HUDEP-2 (cell line): ENCODE measurements around the gene PCBP3.
"Not testable (repeated sequence)": the region's sequence is repeated elsewhere in the genome, so short reads cannot be mapped to it uniquely, and the experiment has no call there.

Experiments
- DNase-seq, 76 experiments: peaks; one replicate each; lab custom pipeline; 2025; ENCODE audit not compliant: unreplicated experiment in 76 of 76; lab: John Stamatoyannopoulos, UW

The PCBP3 gene

DNA sequence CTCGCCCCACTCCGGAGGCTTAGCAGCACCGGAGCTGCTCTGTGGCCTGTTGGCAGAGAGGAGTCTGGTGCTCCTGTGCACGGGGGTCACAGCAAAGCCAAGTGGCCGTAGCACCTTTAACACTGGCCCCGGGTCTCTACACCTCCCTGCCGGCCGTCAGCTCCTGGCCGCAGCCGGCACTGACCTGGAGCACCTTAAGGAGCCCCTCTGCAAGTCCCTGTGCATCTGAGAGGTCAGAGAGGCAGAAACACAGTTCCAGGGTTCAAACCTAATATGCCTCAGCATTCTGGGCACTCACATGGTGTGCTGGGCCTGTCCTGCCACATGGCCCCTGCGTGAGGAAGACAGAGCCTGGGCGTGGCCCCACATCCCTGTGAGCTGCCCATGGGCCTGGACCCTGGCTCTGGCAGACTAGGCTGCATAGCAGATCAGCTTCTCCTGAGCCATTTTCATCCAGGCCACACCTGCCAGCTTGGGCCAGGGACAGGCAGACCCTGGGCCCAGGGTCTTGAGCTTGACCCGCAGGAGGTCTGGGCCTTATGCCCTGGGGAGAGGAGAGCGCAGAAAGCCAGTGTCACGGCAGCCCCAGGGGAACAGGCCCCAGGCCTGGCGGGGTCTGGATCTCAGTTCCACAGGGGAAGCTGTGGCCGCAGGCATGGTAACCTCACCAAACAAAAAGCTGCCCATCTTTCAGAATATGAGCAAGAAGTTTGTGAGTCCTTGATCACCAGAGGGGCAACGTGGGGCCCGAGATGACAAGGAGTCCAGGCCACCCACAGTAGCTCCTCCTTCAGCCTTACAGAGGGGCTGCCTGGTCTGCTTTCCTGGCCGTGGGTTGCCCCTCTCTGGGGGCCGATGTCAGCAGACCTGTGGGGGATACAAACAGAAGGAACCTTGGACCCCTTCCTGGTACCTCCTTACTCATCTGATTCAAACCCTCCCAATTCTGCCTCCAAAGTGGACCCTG is 192.1 kb downstream of the PCBP3 start:
- no peak for DNase-seq

DNA sequence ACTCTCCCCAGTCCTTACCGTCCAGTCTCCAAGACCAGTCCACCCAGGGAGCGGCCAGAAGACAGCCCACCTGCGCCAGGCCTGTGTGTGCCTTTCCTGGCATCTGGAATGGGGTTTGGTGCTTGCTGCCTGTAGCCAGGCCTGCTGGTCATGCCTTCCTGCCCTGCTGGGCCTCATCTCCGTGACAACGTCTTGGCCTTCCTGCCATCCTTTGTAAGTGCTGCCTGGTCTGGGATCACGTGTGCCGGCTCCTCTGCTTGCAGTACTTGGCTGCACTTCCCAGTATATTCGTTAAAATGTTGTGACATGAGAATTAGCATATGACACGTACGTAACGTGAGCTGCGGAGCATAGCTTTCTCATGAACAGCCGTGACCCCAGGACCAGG is 192.7 kb downstream of the PCBP3 start:
- DNase-seq = no peak

DNA sequence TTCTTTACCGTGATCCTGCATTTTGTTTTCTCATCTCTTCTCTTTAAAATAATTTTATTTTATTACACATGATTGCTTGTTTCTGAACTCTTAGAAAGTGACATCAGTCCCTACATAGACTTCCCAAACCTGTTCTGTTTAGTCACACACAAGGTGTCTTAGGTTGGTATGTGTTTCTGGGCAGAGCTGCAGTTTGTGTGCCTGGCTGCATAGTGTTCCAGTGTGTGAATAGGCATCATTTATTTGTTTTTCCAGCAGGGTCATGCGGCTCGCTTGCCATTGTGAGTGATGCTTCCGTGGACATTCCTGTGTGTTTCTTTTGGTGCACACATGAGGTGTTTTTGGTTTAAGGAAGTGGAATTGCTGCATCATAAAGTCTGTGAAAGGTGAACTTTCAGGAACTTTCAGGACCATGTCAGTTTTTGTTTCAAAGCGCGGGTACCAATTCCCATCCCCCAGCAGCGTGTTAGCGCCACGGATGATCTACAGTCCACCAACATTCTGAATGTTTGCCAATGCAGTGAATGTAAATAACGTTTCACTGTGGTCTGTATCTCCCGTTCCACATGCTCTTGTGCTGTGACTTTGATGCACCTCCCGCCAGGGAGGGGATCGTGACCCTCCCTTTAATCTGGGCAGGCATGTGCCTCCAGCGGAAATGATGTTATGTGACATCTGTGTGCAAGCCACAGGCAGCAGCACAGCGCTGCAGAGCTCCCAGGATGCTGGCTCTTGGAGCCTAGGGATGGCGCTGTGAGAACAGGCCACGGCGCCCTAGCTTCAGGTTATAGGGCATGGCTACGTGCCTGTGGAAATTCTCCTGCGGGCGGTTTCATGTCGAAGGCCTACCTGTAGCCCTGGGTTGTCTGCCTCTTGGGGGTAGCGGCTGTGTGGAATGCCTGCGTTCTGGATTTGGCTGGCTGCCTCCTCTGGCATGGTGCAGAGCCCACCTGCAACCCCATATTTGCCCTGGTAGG is 193.5 kb downstream of the PCBP3 start:
- no peak for DNase-seq

- DNase-seq = no peak
Measured at GRCh38 chr21:45837936-45838335, 194.4 kb downstream of the PCBP3 start.

GRCh38 chr21:45838634-45839033 is 195.1 kb downstream of the PCBP3 start:
- no peak for DNase-seq

DNA sequence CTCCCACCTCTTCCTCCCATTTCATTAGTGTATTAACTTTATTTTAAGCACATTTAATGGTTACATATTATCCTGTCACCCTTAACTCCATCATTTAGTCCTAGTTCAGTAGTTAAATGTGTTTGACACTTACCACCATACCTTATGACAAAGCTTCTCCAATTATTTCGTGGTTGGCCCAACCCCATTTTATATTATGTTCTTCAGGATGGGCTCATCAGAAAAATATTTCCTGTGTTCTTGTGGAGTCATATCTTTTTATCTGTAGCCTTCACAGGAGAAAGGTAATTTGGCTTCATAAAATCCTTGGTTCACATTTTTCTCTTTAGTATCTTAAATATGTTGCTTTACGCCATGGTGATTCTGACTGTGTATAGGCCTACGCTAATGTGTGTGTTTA is 195.7 kb downstream of the PCBP3 start:
- no peak for DNase-seq

DNA sequence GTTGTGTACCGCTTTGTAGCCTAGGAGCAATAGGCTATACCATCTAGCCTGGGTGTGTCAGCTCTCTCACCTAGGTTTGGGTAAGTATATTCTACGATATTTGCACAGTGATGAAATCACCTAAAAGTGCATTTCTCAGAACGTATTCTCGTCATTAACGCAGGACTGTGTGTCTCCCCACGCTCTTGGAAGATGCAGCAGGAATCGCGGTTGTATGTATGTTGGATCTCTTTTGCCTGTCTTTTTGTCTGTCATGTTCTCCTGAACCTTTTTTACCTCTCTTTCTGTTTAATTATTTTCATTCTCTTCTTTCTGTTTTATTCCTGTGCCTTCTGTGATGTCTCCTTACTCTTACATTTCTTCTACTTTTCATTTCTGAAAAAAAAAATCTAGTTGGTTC is 197.5 kb downstream of the PCBP3 start:
- no peak for DNase-seq

- DNase-seq = no peak
Measured at GRCh38 chr21:45843426-45843825, 199.9 kb downstream of the PCBP3 start.

DNA sequence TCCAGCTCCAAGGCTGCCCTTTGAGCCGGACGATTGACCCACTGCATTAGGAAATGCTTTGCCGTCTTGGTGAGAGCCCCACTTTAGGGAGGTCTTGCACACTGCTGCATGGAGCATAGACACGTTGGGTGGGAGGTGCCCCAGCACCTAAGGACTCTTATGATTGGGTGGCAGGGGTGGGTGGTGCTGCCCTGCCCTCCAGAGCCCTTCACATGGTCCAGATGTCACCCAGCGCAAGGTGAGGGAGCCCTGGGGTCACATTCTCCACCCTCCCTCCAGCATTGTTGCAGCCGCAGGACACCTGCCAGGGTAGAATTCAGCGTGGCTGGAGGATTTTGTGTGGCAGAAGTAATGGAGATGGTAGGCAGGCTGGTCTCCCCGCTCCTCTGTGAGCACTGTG is 200.7 kb downstream of the PCBP3 start:
- DNase-seq = no peak

DNA sequence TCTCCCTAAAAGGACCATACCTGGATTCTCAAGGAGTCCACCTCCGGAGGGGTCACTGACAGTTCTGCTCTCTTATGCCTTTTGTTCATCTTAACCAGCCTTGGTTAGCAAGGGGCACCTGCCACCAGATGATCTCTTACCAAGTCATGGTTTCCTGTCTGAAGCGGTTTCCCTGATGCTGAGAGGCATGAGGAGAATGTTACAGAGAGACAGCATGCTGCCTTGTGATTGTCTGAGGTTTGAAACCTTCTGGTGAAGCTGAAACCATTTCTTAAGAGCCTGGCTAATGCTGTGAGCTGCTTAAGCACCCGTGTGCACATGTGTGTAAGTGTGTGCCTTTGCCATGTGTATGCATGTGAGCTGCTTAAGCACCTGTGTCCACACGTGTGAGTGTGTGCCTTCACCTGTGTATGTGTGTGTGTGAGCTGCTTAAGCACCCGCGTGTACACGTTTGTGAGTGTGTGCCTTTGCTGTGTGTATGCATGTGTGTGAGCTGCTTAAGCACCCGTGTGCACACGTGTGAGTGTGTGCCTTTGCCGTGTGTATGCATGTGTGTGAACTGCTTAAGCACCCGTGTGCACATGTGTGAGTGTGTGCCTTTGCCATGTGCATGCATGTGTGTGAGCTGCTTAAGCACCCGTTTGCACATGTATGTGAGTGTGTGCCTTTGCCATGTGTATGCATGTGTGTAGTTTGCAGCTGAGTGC is 201.7 kb downstream of the PCBP3 start:
- no peak for DNase-seq

GRCh38 chr21:45845770-45846090 is 202.2 kb downstream of the PCBP3 start:
- DNase-seq = no peak

DNA sequence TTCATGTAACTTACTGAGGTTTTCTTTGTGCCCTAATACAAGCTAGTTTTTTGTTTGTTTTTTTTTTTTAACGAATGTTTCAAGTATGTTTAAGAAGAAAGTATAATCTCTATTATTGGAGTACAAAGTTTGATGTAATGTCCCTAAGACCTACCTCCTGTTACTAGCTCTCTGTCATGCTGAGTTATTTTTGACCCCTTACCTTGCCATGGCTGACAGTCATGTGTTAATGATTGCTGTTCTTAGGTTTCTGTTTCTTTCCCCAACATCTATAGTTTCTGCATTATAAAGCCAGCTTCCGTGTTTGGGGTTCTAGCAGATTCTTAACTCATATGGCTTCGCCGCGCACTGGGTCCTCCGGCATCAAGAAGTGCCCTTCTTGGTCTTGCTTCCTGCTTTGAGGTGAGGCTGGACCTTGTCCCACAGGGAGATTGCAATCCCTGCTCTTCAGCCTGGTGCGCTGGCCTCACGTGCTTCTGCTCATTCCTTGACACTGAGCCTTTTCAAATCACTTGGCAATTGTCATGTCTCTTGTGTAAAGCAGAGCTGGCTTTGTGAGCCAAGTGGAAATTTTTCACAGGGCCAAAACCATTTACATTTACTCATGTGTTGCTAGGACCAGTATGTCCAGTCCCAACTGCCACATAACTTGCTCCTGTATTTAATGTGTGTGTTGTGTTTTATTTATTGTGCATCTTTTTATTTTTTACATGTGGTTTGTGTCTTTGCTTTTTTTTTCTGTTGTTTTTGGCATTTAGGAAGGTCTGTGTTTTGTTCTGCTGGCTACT is 203.0 kb downstream of the PCBP3 start:
- no peak for DNase-seq

DNA sequence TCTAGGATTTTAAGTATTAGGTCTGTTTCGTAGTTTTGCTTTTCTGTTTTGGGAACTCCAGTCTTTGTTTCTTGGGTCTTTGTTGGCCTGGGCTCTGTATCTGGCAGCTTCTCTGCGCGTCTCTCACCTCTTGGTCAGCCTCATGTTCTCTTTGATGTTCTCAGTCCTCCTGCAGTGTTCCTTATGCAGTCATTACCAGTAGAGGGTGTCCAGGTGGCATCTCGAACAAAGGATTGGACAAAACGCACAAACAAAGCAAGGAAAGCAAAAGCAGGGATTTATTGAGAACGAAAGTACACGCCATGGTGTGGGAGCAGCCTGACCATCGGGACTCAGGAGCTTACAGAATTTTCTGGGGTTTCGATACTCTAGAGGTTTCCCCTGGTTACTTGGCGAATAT is 204.3 kb downstream of the PCBP3 start:
- no peak for DNase-seq

GRCh38 chr21:45848331-45848730 is 204.8 kb downstream of the PCBP3 start:
- no peak for DNase-seq

GRCh38 chr21:45848805-45849204 is 205.3 kb downstream of the PCBP3 start:
- DNase-seq = no peak

DNA sequence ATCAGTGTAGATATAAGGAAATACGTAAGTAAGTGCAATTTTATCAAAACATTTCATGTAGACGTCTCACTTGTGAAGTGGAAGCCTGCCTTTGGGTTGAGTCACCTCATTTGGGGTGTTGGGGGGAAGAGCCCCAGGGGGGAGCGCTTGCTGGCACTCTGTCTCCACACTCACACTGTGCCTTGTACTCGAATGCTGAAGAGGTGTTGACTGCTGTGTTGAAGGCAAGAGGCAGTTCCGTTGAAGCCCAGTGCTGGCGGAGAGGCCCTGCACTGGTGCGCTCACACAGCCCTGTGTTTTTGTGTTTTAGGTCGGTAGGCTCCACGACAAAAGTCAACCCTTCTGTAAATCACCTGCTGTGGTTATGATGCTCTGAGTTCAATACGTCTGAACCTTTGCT is 206.1 kb downstream of the PCBP3 start:
- no peak for DNase-seq

DNA sequence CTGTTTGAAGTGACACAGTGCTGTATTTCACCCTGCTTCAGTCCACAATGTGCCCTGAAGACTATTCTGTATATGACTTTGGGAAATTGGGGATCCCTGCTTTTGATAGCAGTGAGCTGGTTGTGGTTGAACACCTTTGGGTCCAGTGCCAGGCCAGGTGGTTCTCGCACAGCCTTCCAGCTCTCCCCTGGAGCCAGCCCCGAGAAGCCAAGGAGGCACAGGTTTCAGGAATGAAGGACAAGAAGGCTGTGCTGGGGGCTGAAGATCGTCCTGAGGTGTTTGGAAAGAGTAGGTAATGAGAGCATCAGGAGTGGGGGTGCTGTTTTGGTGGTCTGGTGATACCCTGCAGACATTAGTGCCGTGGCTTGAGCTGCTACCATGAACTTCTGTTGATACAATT is 206.7 kb downstream of the PCBP3 start:
- no peak for DNase-seq

DNA sequence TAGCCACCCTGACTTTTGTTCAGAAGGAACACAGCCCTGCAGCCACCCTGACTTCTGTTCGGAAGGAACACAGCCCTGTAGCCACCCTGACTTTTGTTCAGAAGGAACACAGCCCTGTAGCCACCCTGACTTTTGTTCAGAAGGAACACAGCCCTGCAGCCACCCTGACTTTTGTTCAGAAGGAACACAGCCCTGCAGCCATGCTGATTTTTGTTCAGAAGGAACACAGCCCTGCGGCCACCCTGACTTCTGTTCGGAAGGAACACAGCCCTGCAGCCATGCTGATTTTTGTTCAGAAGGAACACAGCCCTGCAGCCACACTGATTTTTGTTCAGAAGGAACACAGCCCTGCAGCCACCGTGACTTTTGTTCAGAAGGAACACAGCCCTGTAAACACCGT is 208.9 kb downstream of the PCBP3 start:
- not testable (repeated sequence) for DNase-seq

DNA sequence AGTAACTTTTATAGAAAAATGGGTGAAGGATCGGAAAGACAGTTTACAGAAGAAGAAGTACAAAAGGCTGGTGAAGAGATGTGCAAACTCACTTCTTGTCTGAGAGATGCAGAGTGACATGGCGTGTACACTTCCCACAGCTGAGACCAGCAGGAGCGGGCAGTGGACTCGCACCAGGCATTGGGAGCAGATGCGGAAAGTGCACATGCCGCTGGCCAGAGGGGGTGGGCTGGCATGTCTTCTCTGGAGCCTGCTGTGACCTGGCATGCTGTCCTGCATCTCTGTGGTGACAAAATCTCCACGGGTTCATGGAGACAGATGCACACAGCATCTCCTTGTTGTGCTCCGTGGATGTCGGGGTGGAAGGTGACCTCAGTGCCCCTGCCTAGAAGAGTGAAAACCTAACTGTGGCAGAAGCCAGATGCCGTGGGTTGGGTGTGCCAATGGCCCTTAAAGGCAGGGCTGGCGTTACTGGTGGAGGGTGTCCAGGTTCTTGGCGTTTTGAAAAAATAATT is 209.4 kb downstream of the PCBP3 start:
- no peak for DNase-seq

DNA sequence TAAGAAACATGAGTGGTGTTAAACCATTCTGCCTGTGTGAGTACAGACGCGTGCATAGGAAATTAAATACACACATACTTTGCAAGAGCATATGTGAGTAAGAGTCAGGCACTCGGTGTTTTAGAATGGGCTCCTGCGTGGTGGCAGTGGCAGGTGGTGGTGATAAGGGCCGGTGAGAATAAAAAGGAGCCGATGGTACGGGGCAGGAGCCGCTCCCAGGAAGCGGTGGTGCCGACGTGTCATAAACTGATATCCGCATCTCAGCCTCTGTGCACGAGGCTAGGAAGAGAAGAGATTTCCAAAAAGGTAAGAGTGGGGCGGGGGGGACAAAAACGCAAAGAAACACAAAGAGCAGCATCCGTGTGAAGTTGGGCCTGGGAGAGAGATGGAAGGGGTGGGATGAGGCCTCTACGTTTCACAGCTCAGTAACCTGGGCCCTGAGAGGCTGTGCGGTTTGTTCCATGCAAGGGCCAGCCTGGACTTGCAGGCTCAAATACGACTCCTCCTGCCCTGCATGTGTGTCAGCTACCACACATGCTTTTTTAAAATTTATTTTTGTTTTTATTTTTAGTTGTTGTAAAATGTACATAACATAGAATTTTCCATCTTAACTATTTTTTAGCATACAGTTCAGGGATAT is 210.3 kb downstream of the PCBP3 start:
- DNase-seq = no peak
